HG02610 (cell line): ENCODE results near the gene SLC22A4.

Experiments used
- ATAC-seq: cut with Tn5 transposase; IDR thresholded peaks from one replicate; pipeline ENCODE4 v1.9.1; 2021; ENCODE audit warnings: mild to moderate bottlenecking, moderate library complexity; ENCODE audit not compliant: unreplicated experiment

Gene SLC22A4

DNA sequence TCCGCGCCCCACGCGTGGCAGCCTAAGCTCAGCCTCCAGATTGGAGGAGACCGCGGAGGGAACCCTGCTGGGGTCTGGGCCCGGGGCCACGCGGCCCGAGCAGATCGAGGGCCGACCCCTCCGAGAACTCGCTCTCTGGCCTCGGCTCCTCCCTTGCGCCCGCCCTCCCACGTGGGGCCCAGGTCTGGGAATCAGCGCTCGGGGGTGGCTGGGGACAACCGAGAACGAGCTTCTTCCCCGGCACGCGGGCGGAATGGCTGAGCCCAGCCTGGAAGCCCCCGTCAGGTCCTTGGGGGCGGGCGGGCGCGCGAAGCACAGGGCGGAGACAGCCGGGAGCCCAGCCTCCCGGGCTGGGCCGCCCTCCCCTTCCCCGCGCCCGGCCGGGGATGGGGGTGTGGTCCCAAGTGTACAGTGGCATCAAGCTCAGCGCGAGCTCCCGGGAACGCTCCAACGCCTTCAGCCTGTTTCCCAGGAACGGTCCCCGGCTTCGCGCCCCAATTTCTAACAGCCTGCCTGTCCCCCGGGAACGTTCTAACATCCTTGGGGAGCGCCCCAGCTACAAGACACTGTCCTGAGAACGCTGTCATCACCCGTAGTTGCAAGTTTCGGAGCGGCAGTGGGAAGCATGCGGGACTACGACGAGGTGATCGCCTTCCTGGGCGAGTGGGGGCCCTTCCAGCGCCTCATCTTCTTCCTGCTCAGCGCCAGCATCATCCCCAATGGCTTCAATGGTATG, at the start of gene SLC22A4:
SLC22A4 (plus strand) TSS at position 403 of the 736 bp plus-strand sequence; CDS start at position 626, 223 bp downstream.
- ATAC-seq = peak; percentile 70

- ATAC-seq = no peak
Observed at GRCh38 chr5:132245593-132245992, 48.6 kb upstream of the SLC22A4 start.

DNA sequence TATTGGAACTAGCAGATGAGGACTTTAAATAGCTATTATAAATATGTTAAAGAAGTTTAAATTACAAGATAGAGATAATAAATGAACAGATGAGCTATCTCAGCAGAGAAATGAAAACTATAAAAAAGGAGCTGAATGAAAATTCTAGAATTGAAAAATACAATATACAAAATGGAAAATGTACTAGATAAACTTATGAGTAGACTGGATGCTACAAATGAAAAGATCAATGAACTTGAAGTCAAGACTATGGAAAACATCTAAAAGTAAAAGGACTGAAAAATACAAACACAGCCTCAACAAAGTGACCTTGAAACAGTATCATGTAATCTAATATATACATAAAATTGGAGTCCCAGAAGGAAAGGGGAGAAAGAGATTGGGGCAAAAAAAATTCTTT, 47.4 kb upstream of the SLC22A4 start:
- no peak for ATAC-seq

DNA sequence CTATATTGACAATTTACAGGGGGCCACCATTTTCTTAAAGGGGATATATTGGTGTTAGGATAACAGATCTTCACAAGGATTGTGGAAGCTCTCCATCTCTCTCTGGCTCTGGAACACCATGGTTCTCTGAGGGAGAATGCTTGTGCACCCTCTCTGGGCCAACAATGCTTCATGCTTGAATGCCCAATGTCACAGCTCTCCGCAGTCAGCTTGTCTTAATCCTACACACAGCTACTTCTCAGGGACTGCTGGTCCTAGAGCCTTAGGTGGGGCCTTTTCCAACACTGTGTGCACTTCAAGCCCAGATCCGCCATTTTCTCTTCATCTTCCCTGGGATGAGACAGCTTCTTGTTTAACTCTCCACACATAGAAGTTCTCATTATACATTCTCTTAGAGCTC, 43.6 kb upstream of the SLC22A4 start:
- ATAC-seq = no peak

DNA sequence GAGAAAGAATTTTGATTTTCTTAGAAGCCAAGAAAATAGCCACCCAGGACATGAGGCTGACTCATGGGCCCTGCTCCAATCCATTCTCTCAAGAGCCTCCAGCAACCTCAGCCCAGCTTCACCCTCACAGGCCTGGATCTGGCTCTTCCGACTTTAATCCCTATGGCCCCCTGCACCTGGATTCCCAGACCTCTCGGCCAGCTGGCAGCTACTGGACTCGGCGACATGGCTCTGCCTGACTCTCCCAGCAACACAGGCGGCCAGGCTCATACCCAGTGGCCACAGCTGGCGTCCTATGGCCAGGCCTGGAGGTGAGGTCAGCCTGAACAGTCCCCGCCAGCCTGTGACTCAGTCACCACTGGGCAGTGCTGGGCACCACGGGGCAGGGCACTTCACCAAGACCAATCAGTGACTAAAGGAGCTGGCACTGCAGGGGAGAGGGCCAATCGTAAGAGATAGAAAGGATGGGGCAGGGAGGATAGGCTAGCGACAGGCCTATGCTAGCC, 42.9 kb upstream of the SLC22A4 start:
- ATAC-seq = no peak

DNA sequence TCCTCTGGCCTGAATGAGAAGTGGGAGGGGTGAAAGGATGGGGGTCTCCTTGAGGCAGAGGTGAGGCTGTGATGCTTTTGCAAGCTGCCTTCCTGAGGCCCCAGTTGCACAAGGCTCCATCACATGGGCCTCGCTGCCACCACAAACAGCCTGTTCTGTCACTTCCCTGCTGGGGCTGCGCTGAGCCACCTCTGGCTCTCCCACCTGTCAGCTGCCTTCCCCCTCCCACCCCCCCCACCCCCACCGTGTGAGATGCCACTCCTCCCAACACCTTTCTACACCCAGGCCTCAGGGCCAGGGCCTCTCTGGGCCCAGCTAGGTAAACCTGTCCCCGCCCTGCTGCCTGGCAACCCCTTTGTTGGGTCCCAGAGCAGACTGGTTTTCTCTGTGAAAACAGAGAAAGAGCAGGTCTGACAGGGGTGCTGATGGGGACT, 41.2 kb upstream of the SLC22A4 start:
- no peak for ATAC-seq

DNA sequence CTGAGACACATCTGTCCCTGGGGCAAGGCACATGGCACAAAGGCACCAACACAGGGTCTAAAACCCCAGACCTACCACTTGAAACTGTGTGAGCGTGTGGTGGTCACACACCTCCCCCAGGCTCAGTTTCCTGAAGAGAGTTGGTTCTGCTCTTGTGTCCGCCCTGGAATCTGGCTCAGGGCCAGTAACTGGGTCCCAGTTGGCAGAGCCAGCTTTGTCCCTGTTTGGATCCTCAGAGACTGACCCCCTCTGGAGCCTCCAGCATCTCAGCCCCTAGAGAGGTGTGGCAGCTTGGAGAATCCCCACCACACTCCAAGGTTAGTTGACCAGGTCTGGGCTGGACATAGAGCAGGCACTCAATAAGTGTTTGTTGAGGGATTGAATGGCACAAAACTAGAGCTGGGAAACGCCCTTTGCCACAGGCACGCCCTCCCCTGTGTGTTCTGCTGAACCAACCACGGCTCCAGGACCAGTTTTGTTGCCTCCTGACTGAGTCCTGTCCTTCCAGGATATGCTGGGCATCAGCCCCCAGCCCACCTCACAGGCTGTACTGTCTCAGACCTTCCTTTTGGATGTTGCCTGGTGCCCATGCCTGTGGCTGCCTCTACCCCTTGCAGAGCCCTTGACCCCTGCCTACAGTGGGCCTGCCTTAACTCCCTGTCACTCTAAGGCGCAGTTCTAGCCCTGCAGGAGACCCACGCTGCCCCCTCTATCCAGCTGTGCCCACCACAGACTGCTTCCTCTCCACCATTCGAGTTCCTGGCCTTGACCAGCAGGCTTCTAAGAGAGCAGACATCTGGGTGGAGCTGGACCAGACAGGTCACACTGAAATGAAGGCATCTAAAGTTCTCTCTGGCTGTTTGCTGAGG, 40.5 kb upstream of the SLC22A4 start:
- ATAC-seq = no peak

DNA sequence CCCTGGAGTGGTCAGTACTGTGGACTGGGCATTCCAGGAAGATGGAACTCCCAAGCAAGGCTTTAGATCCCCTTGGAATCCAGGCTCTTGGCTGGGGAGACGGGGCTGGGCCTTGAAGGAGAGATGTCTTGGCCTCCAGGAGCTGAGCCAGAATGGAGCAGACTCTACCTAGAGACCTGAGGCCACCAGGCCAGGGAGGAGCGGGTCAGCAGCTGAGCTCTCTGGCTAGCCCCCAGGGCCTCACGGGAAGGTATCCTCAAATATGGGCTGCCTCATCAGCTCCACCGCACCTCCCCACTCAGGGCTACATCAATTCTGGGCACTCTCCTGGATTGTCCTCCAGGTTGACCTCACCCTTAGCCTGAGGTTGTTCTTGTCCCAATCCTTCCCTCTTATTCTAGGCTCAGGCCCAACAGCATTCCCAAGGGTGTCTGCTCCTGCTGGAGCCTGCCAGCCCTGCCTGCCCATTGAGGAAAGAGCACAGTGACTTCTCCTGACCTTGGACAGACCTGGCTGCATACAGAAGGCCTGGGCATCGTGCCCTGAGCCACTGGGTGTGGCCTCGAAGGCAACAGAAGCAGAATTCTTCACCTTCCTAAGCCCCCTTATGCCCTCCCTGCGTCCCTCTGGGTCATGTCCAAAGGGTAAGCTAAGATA, 39.7 kb upstream of the SLC22A4 start:
- no peak for ATAC-seq

DNA sequence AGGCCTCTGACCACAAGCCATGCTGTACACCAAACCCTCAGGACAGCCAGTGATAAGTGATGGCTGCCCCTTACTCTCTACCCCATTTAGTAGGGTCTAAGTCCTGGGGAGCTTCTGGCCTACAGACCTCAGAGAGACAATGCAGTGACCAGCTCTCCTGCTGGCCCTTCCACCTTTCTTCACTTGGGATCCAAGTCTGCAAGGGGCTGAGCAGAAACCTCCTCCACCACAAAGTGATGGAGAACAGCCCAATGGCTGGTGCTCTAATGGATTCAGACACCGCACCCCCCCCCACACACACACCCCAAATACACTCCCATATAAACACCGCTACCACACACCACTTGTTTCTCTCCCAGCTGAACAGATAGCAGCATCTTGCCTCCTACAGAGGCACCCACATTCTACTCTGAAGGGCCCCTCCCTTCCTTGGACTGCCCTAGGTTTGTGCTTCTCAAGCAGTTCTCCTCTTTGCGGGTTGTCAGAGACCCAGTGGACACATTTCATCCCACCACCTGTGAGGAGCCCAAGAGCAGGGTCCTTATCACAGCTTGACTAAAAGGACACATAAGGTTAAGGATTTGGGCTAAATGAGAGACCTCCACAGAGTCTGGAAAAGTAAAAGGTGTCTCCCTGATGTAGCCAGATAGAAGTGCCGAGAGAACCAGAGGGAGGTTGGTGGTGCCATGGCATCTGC, 38.0 kb upstream of the SLC22A4 start:
- no peak for ATAC-seq

DNA sequence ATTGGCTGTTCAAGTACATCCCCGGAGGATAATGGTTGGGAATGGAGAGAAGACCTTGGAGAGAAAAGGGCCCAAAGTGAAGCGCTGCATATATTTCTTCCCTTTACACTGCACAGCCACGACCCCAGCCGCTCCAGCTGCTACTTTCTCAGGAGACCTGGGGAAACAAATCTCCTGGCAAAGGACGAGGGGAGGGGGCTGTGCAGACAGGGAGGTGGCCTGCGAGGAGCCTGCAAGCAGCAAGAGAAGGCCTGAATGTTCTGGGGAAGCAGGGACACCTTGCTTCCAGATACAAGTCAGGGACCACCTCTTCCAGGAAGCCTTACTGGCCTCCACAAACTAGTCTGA, 37.4 kb upstream of the SLC22A4 start:
- no peak for ATAC-seq

- ATAC-seq = no peak
Observed at GRCh38 chr5:132257131-132258101, 36.8 kb upstream of the SLC22A4 start, which contains the start of gene PDLIM4. Gene PDLIM4 (plus strand): TSS chr5:132257696. CDS start chr5:132257735, 39 bp downstream.

GRCh38 chr5:132258102-132259068, 35.8 kb upstream of the SLC22A4 start:
- no peak for ATAC-seq

- no peak for ATAC-seq
Observed at GRCh38 chr5:132259069-132259851, 34.9 kb upstream of the SLC22A4 start.

DNA sequence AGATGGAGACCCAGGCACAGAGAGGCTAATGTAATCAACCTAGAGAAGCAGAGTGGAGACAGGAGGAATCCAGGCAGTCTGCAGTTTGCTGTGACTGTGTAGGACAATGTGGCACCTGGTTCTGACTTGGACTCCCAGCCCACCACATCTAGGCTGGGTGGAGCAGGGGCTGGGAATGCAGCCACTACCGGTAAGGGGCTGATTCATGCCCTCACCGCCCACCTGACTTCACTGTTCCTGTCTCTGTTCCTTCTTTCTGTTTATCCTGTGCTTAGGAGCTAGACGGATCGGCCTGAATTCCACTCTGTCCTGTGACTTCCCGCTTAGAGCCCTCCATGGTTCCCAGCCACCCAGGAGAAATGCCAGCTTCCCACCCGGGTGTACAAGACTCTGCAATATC, 34.1 kb upstream of the SLC22A4 start:
- no peak for ATAC-seq

DNA sequence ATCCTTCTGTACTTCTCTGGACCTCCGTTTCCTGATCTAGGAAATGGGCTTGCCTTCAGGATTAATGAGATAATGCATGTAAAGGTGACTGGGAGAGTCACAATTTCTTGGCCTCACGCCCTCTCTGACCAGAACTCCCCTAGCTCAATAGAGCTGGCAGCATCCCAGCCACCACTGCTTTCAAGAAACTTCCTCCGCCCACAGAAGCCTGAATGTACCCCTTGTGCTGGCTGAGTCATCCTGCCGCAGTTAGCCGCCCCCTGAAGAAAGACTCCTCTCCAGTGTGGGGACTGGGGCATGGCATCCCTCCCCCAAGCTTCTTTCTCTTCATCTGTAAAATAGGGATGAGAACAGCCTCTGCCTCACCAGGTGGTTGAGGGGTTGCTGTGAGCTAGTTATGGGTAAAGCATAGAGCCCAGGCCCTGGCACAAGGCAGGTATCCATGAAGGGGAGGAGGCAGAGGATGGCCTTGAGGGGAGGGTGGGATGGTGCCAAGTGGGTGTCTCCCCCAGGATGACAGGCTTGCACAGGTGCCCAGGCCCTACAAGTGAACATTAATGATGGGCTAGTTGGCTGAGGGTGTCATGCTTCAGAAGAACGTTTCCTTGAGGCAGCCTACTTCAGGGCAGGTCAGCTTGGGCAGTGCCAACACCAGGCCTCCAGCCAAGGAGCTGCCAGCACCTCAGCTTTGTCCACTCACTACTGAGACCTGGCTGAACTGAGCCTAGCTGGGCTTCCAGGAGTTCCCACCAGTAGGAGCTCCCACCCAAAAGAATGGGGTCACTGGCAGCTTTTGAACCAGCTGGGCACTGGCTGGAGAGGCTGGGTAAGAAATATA, 33.3 kb upstream of the SLC22A4 start:
- ATAC-seq = peak; percentile 42
